Sigmoid colon (tissue), 7 donors: ENCODE data around the gene SPHK2. TPM values are rescaled to one million over a fixed set of nuclear protein-coding genes. Genes with fewer than 3 reads are reported as not detected.
A peak's percentile ranks its signal among the peaks of the same experiment; 100 is the strongest.

Experiments
- DNase-seq: peaks from one replicate; pipeline ENCODE4 v3.0.0-alpha.2; 2019
- H3K27ac ChIP-seq, 4 donors: fragments of 200-600 bp; sonication (generic); one replicate each; pipeline ENCODE4 v1.5.1; 2016 to 2019; ENCODE audit warnings: mild to moderate bottlenecking in 1 of 4
- H3K27me3 ChIP-seq, 3 donors: fragments of 200-600 bp; sonication (generic); one replicate each; pipeline ENCODE4 v1.5.1; 2019; ENCODE audit warnings: mild to moderate bottlenecking in 1 of 3
- H3K36me3 ChIP-seq, 4 donors: fragments of 200-600 bp; sonication (generic); one replicate each; pipeline ENCODE4 v1.5.1; 2016 to 2019
- H3K4me1 ChIP-seq, 4 donors: fragments of 200-600 bp; sonication (generic); one replicate each; pipeline ENCODE4 v1.5.1; 2017 to 2019
- H3K4me3 ChIP-seq, 4 donors: fragments of 200-600 bp; sonication (generic); one replicate each; pipeline ENCODE4 v1.5.1; 2017 to 2019; ENCODE audit warnings: mild to moderate bottlenecking in 2 of 4, moderate library complexity in 1 of 4
- H3K9me3 ChIP-seq, 4 donors: fragments of 200-600 bp in 3 of 4; sonication (generic) in 3 of 4; one replicate each; pipeline versions ENCODE4 v1.5.1 to v1.6.1; 2013 to 2019
- CTCF ChIP-seq, 4 experiments: fragments of 450-650 bp in 3 of 4; fragments of 200-600 bp in 1 of 4; IDR thresholded peaks; one replicate each; pipeline ENCODE4 v1.5.1; 2016 to 2019; ENCODE audit warnings: antibody characterized with exemption in 4 of 4, mild to moderate bottlenecking in 3 of 4, moderate library complexity in 2 of 4
- EP300 ChIP-seq, 4 donors: sonication (generic); formaldehyde crosslinking; IDR thresholded peaks; one replicate each; pipeline ENCODE4 v1.6.1; 2017; ENCODE audit warnings: antibody characterized with exemption in 4 of 4
- POLR2A ChIP-seq, 2 donors: fragments of 450-650 bp; IDR thresholded peaks; one replicate each; pipeline ENCODE4 v1.6.1; 2016; ENCODE audit warnings: antibody characterized with exemption in 2 of 2, mild to moderate bottlenecking in 2 of 2, moderate library complexity in 2 of 2
- POLR2AphosphoS5 ChIP-seq, 4 donors: sonication (generic); formaldehyde crosslinking; IDR thresholded peaks; one replicate each; pipeline ENCODE4 v1.6.1; 2017; ENCODE audit warnings: antibody characterized with exemption in 4 of 4
- WGBS, 2 donors: extraction: QIAGEN DNeasy Blood & Tissue Kit; methylation state at CpG; one replicate each; pipeline ENCODE4 v1.1.7; 2013; 5-methylcytosine and 5-hydroxymethylcytosine counted together
- intact Hi-C: fragments of 100-400 bp; cut with DNase I; formaldehyde crosslinking; loops from one replicate; pipeline ENCODE4 v1.15.1; 2023
- polyA plus RNA-seq, 3 donors: library from polyadenylated mRNA; stranded (reverse); fragments of 200-250 nt; gene quantifications; one replicate each; pipeline ENCODE4 v1.2.3, GENCODE V29; 2013
- total RNA-seq, 4 donors: library from RNA; depleted of rRNA; stranded (reverse); fragments of >200 nt; gene quantifications; one replicate each; pipeline ENCODE4 v1.1.0, GENCODE V29; 2016
- donor health status: healthy with polysubstance abuse.
- donor health status: Bipolar disorder and iron deficiency.
- donor health status: healthy.

The SPHK2 gene
- total and polyA plus RNA-seq, 7 donors = 10.0 to 45.6 (median 16.9) TPM

- 11 to 14% methylated on average over 8 to 9 of the region's 10 CpGs for WGBS, 2 donors
- Histone ChIP-seq H3K27ac (peak overlapping the region; percentile 88 to 94 (median 92)), H3K27me3 (no peaks in the 10 kb centered on the region), H3K36me3 (no peaks in the 10 kb centered on the region), H3K4me3 (peak overlapping the region in 3 of 4 donors; percentile 48 to 63 (median 58)), H3K9me3 (no peaks in the 10 kb centered on the region), H3K4me1 (peaks cover 0 to 22% (median 20%) of the 10 kb centered on the region in 4 donors)
- no peak for DNase-seq
- intact Hi-C loops = loop anchor here (1.0 to 5.0 kb wide), 5 partner anchors 28 to 191 kb away; partner anchors contain the start of gene HSD17B14
- TF ChIP-seq POLR2A (IDR thresholded peaks at IDR 0.05) = no peak
- no peak for TF ChIP-seq EP300 (IDR thresholded peaks at IDR 0.05)
- TF ChIP-seq CTCF (IDR thresholded peaks at IDR 0.05) = no peak
- TF ChIP-seq POLR2AphosphoS5 (IDR thresholded peaks at IDR 0.05) = no peak
Observed at GRCh38 chr19:48646722-48647216, 27.5 kb downstream of the SPHK2 start.

- no peak for DNase-seq
- H3K36me3 ChIP-seq = no peaks in the 10 kb centered on the region
- intact Hi-C loops = loop anchor here (5.0 kb wide), 1 partner anchor 189 kb away; the partner anchor contains the start of gene HSD17B14
- H3K4me3 ChIP-seq = no peak overlapping the region
- no peak for TF ChIP-seq POLR2AphosphoS5 (IDR thresholded peaks at IDR 0.05)
- TF ChIP-seq POLR2A (IDR thresholded peaks at IDR 0.05) = no peak
- no peak for TF ChIP-seq EP300 (IDR thresholded peaks at IDR 0.05)
- no peak for TF ChIP-seq CTCF (IDR thresholded peaks at IDR 0.05)
- no peaks in the 10 kb centered on the region for H3K27me3 ChIP-seq
- 55 to 74% methylated on average over 2 of the region's 2 CpGs for WGBS, 2 donors
- peaks cover 0 to 22% (median 20%) of the 10 kb centered on the region in 4 donors for H3K4me1 ChIP-seq
- H3K27ac ChIP-seq = no peak overlapping the region
- no peaks in the 10 kb centered on the region for H3K9me3 ChIP-seq
Observed at GRCh38 chr19:48648134-48648533, 28.8 kb downstream of the SPHK2 start.

GRCh38 chr19:48650974-48651682 lies 31.8 kb downstream of the SPHK2 start:
- peaks cover 0 to 4% (median 2%) of the 10 kb centered on the region in 4 donors for H3K4me1 ChIP-seq
- no peaks in the 10 kb centered on the region for H3K9me3 ChIP-seq
- H3K36me3 ChIP-seq = no peaks in the 10 kb centered on the region
- no peak for DNase-seq
- intact Hi-C loops = no loop called here
- H3K4me3 ChIP-seq = no peak overlapping the region
- TF ChIP-seq EP300 (IDR thresholded peaks at IDR 0.05) (no peak), POLR2A (IDR thresholded peaks at IDR 0.05) (no peak), POLR2AphosphoS5 (IDR thresholded peaks at IDR 0.05) (no peak), CTCF (IDR thresholded peaks at IDR 0.05) (no peak)
- 80 to 91% methylated on average over 12 of the region's 12 CpGs for WGBS, 2 donors
- H3K27ac ChIP-seq = no peak overlapping the region
- no peaks in the 10 kb centered on the region for H3K27me3 ChIP-seq

- no peaks in the 10 kb centered on the region for H3K36me3 ChIP-seq
- peaks cover 0 to 4% (median 0%) of the 10 kb centered on the region in 4 donors for H3K4me1 ChIP-seq
- TF ChIP-seq POLR2A (IDR thresholded peaks at IDR 0.05) (no peak), EP300 (IDR thresholded peaks at IDR 0.05) (no peak), POLR2AphosphoS5 (IDR thresholded peaks at IDR 0.05) (no peak), CTCF (IDR thresholded peaks at IDR 0.05) (no peak)
- H3K27ac ChIP-seq = no peak overlapping the region
- intact Hi-C loops = no loop called here
- no peaks in the 10 kb centered on the region for H3K9me3 ChIP-seq
- no peak overlapping the region for H3K4me3 ChIP-seq
- H3K27me3 ChIP-seq = no peaks in the 10 kb centered on the region
- DNase-seq = no peak
- 83 to 90% methylated on average over 5 of the region's 5 CpGs for WGBS, 2 donors
Observed at GRCh38 chr19:48651683-48652048, 32.4 kb downstream of the SPHK2 start.
